Measurements from ENCODE around the gene UMPS. TPM values are rescaled to one million over a fixed set of nuclear protein-coding genes. Genes with fewer than 3 reads are reported as not detected.

Gene UMPS
- total and polyA plus RNA-seq, 2 experiments from 2014 or later: 25.9 to 37.3 TPM

DNA sequence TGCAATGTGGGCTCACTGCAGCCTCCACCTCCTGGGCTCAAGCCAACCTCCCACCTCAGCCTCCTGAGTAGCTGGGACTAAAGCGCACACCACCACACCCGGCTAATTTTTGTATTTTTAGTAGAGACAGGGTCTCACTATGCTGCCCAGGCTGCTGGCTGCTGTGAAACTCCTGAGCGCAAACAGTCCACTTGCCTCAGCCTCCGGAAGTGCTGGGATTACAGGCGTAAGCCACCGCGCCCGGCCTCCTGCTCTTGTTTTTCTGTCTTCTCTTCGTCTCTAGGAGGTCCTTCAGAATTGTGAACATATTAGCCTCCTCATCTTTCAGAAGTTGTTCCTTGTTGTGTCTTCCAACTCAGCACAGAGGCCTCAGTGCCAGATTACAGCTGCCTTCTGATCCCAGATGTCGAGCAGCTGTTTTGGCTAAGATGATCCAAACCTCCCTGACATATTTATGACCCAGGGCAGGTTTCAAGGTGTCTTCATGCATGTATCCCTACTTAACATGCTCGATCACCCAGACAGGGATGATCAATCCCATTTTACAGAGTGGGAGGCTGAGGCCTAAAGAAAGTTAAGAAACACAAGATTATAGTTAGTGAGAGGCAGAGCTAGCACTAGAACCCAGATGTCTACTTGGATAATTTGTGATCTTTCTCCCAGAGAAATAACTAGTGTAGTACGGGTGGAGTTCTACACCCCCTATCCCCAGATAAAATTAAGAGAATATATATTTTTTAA is 32.1 kb upstream of the UMPS start:
- Histone ChIP-seq H3K4me2 (peak overlapping the region; percentile 57), H3K4me3 (no peak overlapping the region), H3K27me3 (no peaks in the 10 kb centered on the region), H3K36me3 (replicated peaks; ENCODE audit: insufficient read depth, low read depth) (no peaks in the 10 kb centered on the region), H2AFZ (no peak overlapping the region), H4K20me1 (ENCODE audit: insufficient read depth, poor library complexity, severe bottlenecking) (no peaks in the 10 kb centered on the region), H3K9me2 (replicated peaks; ENCODE audit: insufficient read depth) (no peaks in the 10 kb centered on the region), H3K27ac (peak overlapping the region; percentile 97), H3K9me3 (ENCODE audit: low read depth) (no peaks in the 10 kb centered on the region), H3K79me2 (no peaks in the 10 kb centered on the region), H3K4me1 (ENCODE audit: insufficient read depth) (peaks cover 21% of the 10 kb centered on the region)
- TF ChIP-seq EZH2phosphoT487 (IDR thresholded peaks at IDR 0.05; ENCODE audit: low read depth, severe bottlenecking, unreplicated experiment) (no peak), EZH2 (IDR thresholded peaks at IDR 0.05; ENCODE audit: borderline replicate concordance) (no peak)
- TF ChIP-seq, protein P1, sequence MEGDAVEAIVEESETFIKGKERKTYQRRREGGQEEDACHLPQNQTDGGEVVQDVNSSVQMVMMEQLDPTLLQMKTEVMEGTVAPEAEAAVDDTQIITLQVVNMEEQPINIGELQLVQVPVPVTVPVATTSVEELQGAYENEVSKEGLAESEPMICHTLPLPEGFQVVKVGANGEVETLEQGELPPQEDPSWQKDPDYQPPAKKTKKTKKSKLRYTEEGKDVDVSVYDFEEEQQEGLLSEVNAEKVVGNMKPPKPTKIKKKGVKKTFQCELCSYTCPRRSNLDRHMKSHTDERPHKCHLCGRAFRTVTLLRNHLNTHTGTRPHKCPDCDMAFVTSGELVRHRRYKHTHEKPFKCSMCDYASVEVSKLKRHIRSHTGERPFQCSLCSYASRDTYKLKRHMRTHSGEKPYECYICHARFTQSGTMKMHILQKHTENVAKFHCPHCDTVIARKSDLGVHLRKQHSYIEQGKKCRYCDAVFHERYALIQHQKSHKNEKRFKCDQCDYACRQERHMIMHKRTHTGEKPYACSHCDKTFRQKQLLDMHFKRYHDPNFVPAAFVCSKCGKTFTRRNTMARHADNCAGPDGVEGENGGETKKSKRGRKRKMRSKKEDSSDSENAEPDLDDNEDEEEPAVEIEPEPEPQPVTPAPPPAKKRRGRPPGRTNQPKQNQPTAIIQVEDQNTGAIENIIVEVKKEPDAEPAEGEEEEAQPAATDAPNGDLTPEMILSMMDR (IDR thresholded peaks at IDR 0.05; ENCODE audit: poor library complexity): no peak
- 95% methylated on average over 12 of the region's 12 CpGs for WGBS (ENCODE audit: low lambda C conversion rate, missing lambda C conversion rate)
- DNase-seq (ENCODE audit: low spot score): no peak

DNA sequence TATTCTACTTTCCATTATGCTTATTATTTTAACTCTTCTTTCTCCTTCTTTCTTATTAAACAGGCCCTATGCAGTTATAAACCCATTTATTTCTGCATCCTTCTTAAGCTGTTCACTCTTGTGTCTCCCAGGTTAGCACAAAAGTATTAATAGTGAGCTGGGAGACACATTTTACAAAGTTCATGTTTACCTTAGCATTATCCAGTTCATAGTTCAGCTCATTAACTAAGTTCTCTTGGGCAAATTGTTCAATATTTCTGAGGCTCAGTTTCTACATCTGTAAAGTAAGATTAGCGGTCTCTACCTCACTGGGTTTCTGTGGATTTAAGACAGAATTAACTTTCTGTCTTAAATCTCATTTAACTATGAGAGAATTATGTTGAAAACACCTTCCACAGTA is 31.2 kb upstream of the UMPS start:
- peaks cover 20% of the 10 kb centered on the region for H3K4me1 ChIP-seq (ENCODE audit: insufficient read depth)
- no peaks in the 10 kb centered on the region for H3K9me3 ChIP-seq (ENCODE audit: low read depth)
- no peak for DNase-seq (ENCODE audit: low spot score)
- WGBS (ENCODE audit: low lambda C conversion rate, missing lambda C conversion rate): 65% methylated on average over 1 of the region's 1 CpG
- H3K27me3 ChIP-seq: no peaks in the 10 kb centered on the region
- peak overlapping the region; percentile 97 for H3K27ac ChIP-seq
- H3K79me2 ChIP-seq: no peaks in the 10 kb centered on the region
- no peaks in the 10 kb centered on the region for H3K36me3 ChIP-seq (replicated peaks; ENCODE audit: insufficient read depth, low read depth)
- TF ChIP-seq EZH2 (IDR thresholded peaks at IDR 0.05; ENCODE audit: borderline replicate concordance) (no peak), EZH2phosphoT487 (IDR thresholded peaks at IDR 0.05; ENCODE audit: low read depth, severe bottlenecking, unreplicated experiment) (no peak)
- TF ChIP-seq, protein P1 (IDR thresholded peaks at IDR 0.05; ENCODE audit: poor library complexity): no peak
- H3K4me2 ChIP-seq: peak overlapping the region; percentile 57
- H4K20me1 ChIP-seq (ENCODE audit: insufficient read depth, poor library complexity, severe bottlenecking): no peaks in the 10 kb centered on the region
- H2AFZ ChIP-seq: no peak overlapping the region
- no peak overlapping the region for H3K4me3 ChIP-seq
- no peaks in the 10 kb centered on the region for H3K9me2 ChIP-seq (replicated peaks; ENCODE audit: insufficient read depth)

DNA sequence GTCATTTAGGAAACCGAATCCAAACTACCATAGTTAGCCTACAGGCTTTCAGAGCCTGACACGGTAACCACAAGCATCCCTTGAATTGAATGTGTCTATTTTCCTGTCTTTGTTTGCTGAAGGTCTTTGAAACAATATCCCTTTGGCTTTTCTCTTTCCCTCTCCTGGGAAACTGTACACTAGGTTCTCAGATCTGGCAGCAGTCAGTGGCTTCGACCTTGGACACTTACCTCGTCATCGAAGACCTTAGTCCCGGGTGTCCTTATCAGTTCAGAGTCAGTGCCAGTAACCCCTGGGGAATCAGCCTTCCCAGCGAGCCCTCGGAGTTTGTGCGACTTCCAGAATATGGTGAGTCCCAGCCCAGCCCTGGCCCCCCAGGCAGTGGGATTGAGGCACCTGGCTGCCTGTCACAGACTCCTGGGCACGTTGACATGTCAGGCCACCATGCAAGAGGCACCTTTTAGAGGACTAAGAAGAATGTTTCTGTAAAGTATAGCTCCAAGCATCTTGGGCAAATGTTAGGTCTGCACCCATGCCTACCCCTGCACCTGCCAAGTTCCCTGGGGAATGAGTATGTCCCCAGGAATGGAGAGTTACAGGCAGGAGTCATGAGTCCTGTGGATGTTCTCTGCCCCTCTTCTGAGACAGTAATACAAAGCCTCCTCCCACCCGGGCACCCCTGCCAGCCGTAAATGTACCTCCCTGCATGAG is 30.4 kb upstream of the UMPS start:
- TF ChIP-seq, protein P1 (IDR thresholded peaks at IDR 0.05; ENCODE audit: poor library complexity): no peak
- TF ChIP-seq EZH2 (IDR thresholded peaks at IDR 0.05; ENCODE audit: borderline replicate concordance) (no peak), EZH2phosphoT487 (IDR thresholded peaks at IDR 0.05; ENCODE audit: low read depth, severe bottlenecking, unreplicated experiment) (no peak)
- peak overlapping the region; percentile 57 for H3K4me2 ChIP-seq
- peak overlapping the region; percentile 97 for H3K27ac ChIP-seq
- no peaks in the 10 kb centered on the region for H3K9me2 ChIP-seq (replicated peaks; ENCODE audit: insufficient read depth)
- no peak overlapping the region for H3K4me3 ChIP-seq
- peaks cover 12% of the 10 kb centered on the region for H3K4me1 ChIP-seq (ENCODE audit: insufficient read depth)
- no peak overlapping the region for H2AFZ ChIP-seq
- H3K79me2 ChIP-seq: no peaks in the 10 kb centered on the region
- no peaks in the 10 kb centered on the region for H4K20me1 ChIP-seq (ENCODE audit: insufficient read depth, poor library complexity, severe bottlenecking)
- H3K9me3 ChIP-seq (ENCODE audit: low read depth): no peaks in the 10 kb centered on the region
- H3K27me3 ChIP-seq: no peaks in the 10 kb centered on the region
- 58% methylated on average over 12 of the region's 12 CpGs for WGBS (ENCODE audit: low lambda C conversion rate, missing lambda C conversion rate)
- peak; percentile 66 for DNase-seq (ENCODE audit: low spot score)
- H3K36me3 ChIP-seq (replicated peaks; ENCODE audit: insufficient read depth, low read depth): no peaks in the 10 kb centered on the region

Measured in hepatocyte (in vitro differentiated cells).